MG63 (cell line): ENCODE measurements around the gene NAPSA. TPM values are rescaled to one million over a fixed set of nuclear protein-coding genes. Genes with fewer than 3 reads are reported as not detected.
"Not testable (repeated sequence)": the region's sequence is repeated elsewhere in the genome, so short reads cannot be mapped to it uniquely, and the experiment has no call there.

ENCODE experiments used
- DNase-seq: peaks from one replicate; pipeline ENCODE4 v3.0.0-alpha.2; 2020
- H3K27me3 ChIP-seq: fragments of 250-450 bp; sonication (Bioruptor Pico); 2 replicates; pipeline ENCODE4 v1.5.1; 2020; ENCODE audit warnings: mild to moderate bottlenecking, moderate library complexity
- H3K36me3 ChIP-seq: fragments of 250-450 bp; sonication (Bioruptor Pico); 2 replicates; pipeline ENCODE4 v1.5.1; 2020; ENCODE audit warnings: mild to moderate bottlenecking, moderate library complexity
- H3K4me3 ChIP-seq: fragments of 250-450 bp; sonication (Bioruptor Pico); 2 replicates; pipeline ENCODE4 v1.5.1; 2020; ENCODE audit warnings: mild to moderate bottlenecking, moderate library complexity
- H3K9me3 ChIP-seq: fragments of 250-450 bp; sonication (Bioruptor Pico); 2 replicates; pipeline ENCODE4 v1.5.1; 2020; ENCODE audit warnings: mild to moderate bottlenecking, moderate library complexity
- total RNA-seq: library from RNA; depleted of rRNA; stranded (reverse); fragments of >200 nt; shearing (Covaris generic); gene quantifications from 2 replicates; pipeline ENCODE4 v1.2.3, GENCODE V29; 2014; ENCODE audit warnings: low replicate concordance; rRNA removed

Gene NAPSA
- 1.5 TPM in 1 of 2 replicates, not detected in the other for total RNA-seq

DNA sequence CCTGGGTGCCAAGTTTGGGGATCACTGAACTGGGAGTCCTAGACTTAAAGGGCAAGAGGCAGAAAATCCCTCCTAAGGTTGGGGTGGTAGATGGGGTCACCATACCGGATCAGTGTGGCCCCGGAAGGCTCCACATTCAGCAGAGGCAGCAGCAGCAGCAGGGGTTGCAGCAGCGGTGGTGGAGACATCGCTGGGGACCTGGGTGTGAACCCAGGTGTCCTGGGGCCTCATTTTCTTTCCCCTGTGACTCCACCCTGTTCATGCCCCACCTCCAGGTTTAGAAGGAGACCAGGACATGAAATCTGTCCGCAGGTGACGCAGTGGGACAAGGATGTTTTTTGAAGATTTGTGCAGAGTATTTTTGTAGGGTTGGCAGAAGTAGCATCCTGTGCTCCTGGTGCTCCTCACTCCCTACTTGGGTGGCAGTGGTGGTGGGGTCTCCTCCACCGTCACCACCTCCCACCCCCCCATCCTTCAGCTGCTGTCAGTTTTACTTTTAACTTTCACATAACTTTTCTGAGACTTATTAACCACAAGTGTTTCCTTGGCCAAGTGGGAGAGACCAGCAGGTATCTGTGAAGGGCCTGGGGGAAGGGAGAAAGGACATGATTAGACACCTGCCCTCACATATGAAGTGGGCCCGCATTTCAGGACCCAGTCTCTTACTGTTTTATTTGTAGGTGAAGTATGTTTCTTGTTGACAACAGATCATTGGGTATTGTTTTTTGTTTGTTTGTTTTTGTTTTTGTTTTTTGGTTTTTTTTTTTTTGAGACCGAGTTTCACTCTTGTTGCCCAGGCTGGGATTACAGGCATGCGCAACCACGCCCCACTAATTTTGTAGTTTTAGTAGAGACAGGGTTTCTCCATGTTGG is at the start of gene NAPSA:
Gene NAPSA, minus strand, starts transcription at position 206 of the 873 bp plus-strand sequence. Its CDS starts 18 bp downstream, at position 188.
- no peak within 1 kb of the TSS for H3K4me3 ChIP-seq
- no peak for DNase-seq
- no peaks in the 10 kb centered on the region for H3K9me3 ChIP-seq
- H3K36me3 ChIP-seq, result no peaks in the 10 kb centered on the region
- H3K27me3 ChIP-seq, result peaks cover 6% of the 10 kb centered on the region

DNA sequence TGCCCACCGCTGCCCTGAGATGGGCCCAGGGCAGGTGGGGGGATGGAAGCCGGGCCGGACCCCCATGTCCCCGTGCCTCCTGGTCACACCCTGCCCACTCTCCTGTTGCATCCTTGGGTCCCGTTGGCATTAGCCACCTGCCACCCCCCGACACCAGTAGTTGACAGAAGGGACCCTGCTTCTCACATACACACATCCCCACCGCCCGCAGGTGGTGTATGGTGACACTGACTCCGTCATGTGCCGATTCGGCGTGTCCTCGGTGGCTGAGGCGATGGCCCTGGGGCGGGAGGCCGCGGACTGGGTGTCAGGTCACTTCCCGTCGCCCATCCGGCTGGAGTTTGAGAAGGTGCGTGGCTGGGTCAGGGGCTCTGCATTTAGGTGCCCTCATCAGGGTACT is 48.1 kb upstream of the NAPSA start:
- H3K27me3 ChIP-seq, result no peaks in the 10 kb centered on the region
- DNase-seq, result no peak
- H3K9me3 ChIP-seq, result peaks cover 7% of the 10 kb centered on the region; the same call in 1 of the 2 replicates
- H3K4me3 ChIP-seq, result no peak overlapping the region
- peaks cover 44% of the 10 kb centered on the region for H3K36me3 ChIP-seq

- peaks cover 44% of the 10 kb centered on the region for H3K36me3 ChIP-seq
- H3K27me3 ChIP-seq, result no peaks in the 10 kb centered on the region
- H3K4me3 ChIP-seq, result no peak overlapping the region
- H3K9me3 ChIP-seq, result peaks cover 7% of the 10 kb centered on the region; the same call in 1 of the 2 replicates
- DNase-seq, result no peak
These were observed 47.7 kb upstream of the NAPSA start for GRCh38 chr19:50413096-50413495.

- DNase-seq, result no peak
- Histone ChIP-seq H3K9me3 (peaks cover 7% of the 10 kb centered on the region; the same call in 1 of the 2 replicates), H3K36me3 (peaks cover 49% of the 10 kb centered on the region), H3K27me3 (no peaks in the 10 kb centered on the region), H3K4me3 (no peak overlapping the region)
These were observed 47.0 kb upstream of the NAPSA start for GRCh38 chr19:50412419-50412818.

DNA sequence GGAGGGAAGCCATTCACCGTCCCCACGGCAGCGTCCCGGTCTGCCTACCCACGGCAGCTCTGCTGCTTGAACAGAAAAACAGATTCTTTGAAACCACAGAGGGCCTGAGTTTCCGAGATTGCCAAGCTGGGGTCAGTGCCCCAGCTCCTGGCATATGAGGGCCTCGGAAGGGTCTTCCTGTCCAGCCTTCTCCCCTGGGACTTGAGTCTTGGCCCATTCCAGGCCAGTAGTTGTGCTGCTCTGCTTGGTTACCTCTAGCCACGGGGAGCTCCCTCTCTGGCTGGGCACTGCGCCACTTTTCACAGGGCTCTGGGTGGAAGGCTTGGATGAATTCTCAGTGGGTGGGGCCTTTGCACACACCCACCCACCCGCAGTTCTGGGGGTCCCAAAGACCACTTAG is 44.7 kb upstream of the NAPSA start:
- Histone ChIP-seq H3K27me3 (no peaks in the 10 kb centered on the region), H3K9me3 (peaks cover 7% of the 10 kb centered on the region; the same call in 1 of the 2 replicates), H3K36me3 (peaks cover 66% of the 10 kb centered on the region), H3K4me3 (no peak overlapping the region)
- DNase-seq, result no peak

DNA sequence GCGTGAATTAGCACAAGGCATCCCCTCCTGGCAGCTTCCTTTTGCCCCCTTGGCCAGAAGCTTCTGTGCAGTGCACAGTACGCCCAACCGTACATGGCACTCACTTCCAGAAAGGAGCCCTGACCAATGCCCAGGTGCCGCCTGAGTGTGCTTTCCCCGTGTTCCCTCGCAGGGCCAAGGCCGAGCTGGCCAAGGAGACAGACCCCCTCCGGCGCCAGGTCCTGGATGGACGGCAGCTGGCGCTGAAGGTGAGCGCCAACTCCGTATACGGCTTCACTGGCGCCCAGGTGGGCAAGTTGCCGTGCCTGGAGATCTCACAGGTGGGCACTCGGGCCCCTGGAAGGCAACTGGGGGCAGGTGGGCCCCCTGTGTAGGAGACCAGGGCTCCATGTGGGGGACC is 43.9 kb upstream of the NAPSA start:
- H3K4me3 ChIP-seq, result no peak overlapping the region
- no peak for DNase-seq
- H3K9me3 ChIP-seq, result peaks cover 7% of the 10 kb centered on the region; the same call in 1 of the 2 replicates
- H3K27me3 ChIP-seq, result no peaks in the 10 kb centered on the region
- peaks cover 69% of the 10 kb centered on the region for H3K36me3 ChIP-seq

GRCh38 chr19:50406829-50407228 is 41.4 kb upstream of the NAPSA start:
- Histone ChIP-seq H3K9me3 (peaks cover 1% of the 10 kb centered on the region; the same call in 1 of the 2 replicates), H3K36me3 (peaks cover 75% of the 10 kb centered on the region), H3K27me3 (no peaks in the 10 kb centered on the region), H3K4me3 (no peak overlapping the region)
- no peak for DNase-seq

- H3K4me3 ChIP-seq, result no peak overlapping the region
- H3K36me3 ChIP-seq, result peaks cover 76% of the 10 kb centered on the region
- no peaks in the 10 kb centered on the region for H3K27me3 ChIP-seq
- no peak for DNase-seq
- H3K9me3 ChIP-seq, result no peaks in the 10 kb centered on the region
These were observed 40.8 kb upstream of the NAPSA start for GRCh38 chr19:50406156-50406820.

GRCh38 chr19:50402544-50403301 is 37.3 kb upstream of the NAPSA start:
- Histone ChIP-seq H3K9me3 (no peaks in the 10 kb centered on the region), H3K4me3 (no peak overlapping the region), H3K36me3 (peaks cover 59% of the 10 kb centered on the region), H3K27me3 (no peaks in the 10 kb centered on the region)
- no peak for DNase-seq

DNA sequence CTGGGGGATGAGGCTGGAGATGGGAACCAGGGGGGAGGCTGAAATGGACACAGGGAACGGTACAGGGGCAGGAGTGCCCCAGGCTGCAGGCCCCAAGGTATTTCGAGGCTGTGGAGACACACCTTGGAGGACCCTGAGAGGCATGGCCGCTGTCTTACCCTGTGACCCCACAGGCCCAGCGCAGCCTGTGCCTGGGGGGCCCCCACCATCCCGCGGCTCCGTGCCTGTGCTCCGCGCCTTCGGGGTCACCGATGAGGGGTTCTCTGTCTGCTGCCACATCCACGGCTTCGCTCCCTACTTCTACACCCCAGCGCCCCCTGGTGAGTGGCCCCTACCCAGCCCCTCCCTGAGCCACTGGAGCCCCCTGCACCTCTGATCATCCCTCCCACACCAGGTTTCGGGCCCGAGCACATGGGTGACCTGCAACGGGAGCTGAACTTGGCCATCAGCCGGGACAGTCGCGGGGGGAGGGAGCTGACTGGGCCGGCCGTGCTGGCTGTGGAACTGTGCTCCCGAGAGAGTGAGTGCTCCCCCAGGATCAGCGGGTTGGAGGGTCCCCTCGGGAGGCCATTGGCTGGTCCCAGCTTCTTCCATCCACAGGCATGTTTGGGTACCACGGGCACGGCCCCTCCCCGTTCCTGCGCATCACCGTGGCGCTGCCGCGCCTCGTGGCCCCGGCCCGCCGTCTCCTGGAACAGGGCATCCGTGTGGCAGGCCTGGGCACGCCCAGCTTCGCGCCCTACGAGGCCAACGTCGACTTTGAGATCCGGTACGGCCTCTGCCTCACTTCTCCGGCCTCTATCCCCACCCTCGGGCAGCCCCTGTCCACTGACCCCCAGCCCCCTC is 36.4 kb upstream of the NAPSA start:
- DNase-seq, result no peak
- no peaks in the 10 kb centered on the region for H3K27me3 ChIP-seq
- no peak overlapping the region for H3K4me3 ChIP-seq
- H3K9me3 ChIP-seq, result no peaks in the 10 kb centered on the region
- H3K36me3 ChIP-seq, result peaks cover 54% of the 10 kb centered on the region

- Histone ChIP-seq H3K9me3 (no peaks in the 10 kb centered on the region), H3K4me3 (no peak overlapping the region), H3K36me3 (peaks cover 34% of the 10 kb centered on the region), H3K27me3 (no peaks in the 10 kb centered on the region)
- DNase-seq, result no peak
These were observed 33.9 kb upstream of the NAPSA start for GRCh38 chr19:50399368-50399745.

DNA sequence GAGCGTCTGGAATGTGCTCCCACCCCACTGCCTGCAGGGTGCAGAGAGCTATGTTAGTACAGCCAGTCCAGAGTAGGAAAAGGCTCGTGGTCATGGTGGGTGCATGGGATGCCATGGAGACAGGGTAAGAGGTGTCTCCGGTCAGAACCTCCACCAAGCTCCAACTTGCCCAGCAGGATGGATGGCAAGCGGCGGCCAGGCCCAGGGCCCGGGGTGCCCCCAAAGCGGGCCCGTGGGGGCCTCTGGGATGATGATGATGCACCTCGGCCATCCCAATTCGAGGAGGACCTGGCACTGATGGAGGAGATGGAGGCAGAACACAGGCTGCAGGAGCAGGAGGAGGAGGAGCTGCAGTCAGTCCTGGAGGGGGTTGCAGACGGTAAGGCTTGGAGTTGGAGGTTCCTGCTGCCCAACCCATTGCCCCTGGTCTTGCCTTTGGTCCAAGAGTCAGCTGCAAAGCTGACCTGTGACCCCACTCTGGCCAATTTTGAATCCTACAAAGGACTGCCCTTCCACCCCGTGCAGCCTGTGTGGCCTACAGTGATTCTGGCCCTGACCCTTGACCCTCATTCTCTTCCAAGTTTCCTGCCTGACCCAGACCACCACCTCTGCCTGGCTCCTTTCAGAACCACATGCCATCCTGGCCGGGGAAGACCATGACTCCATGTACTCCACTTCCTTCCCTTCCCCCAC is 33.4 kb upstream of the NAPSA start:
- H3K27me3 ChIP-seq, result no peaks in the 10 kb centered on the region
- H3K9me3 ChIP-seq, result no peaks in the 10 kb centered on the region
- peaks cover 37% of the 10 kb centered on the region for H3K36me3 ChIP-seq
- no peak for DNase-seq
- no peak overlapping the region for H3K4me3 ChIP-seq

- Histone ChIP-seq H3K27me3 (no peaks in the 10 kb centered on the region), H3K36me3 (peaks cover 33% of the 10 kb centered on the region), H3K9me3 (no peaks in the 10 kb centered on the region), H3K4me3 (no peak overlapping the region)
- DNase-seq, result no peak
These were observed 28.6 kb upstream of the NAPSA start for GRCh38 chr19:50394017-50394416.

DNA sequence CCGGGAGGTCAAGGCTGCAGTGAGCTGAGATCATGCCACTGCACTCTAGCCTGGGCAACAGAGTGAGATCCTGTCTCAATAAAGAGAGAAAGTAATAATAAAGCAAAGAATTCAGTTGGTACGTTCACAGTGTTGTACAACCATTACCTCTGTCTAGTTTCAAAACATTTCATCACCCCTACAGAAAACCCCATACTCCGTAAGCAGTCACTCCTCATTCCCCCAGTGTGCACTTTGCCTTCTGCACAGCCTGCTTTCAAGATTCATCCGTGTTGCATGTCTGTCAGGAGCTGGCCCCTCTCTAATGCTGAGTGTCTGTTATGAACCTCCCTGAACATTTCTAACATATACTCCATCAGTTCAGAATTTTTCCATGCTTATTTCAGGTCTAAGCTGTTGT is 28.1 kb upstream of the NAPSA start:
- Histone ChIP-seq H3K27me3 (no peaks in the 10 kb centered on the region), H3K4me3 (no peak overlapping the region), H3K36me3 (peaks cover 33% of the 10 kb centered on the region), H3K9me3 (no peaks in the 10 kb centered on the region)
- no peak for DNase-seq

GRCh38 chr19:50392759-50393158 is 27.3 kb upstream of the NAPSA start:
- no peak for DNase-seq
- peaks cover 35% of the 10 kb centered on the region for H3K36me3 ChIP-seq
- no peaks in the 10 kb centered on the region for H3K9me3 ChIP-seq
- no peak overlapping the region for H3K4me3 ChIP-seq
- no peaks in the 10 kb centered on the region for H3K27me3 ChIP-seq

DNA sequence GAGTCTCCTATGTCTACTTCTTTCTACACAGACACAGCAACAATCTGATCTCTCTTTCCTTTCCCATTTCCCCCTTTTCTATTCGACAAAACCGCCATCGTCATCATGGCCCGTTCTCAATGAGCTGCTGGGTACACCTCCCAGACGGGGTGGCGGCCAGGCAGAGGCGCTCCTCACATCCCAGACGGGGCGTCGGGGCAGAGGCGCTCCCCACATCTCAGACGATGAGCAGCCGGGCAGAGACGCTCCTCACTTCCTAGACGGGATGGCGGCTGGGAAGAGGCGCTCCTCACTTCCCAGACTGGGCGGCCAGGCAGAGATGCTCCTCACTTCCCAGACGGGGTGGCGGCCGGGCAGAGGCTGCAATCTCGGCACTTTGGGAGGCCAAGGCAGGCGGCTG is 25.5 kb upstream of the NAPSA start:
- H3K36me3 ChIP-seq, result peaks cover 52% of the 10 kb centered on the region
- not testable (repeated sequence) for H3K4me3 ChIP-seq, DNase-seq, H3K27me3 ChIP-seq, H3K9me3 ChIP-seq
